Mesenchymal stem cell (in vitro differentiated cells and primary cell): ENCODE data around the gene TLK2.
"Not testable (repeated sequence)": the region's sequence is repeated elsewhere in the genome, so short reads cannot be mapped to it uniquely, and the experiment has no call there.

Source experiments
- DNase-seq: peaks from one replicate; pipeline ENCODE4 v3.0.0-alpha.2; 2013
- H2AFZ ChIP-seq: one replicate; pipeline ENCODE4 v1.6.1; 2013; ENCODE audit warnings: low read depth, mild to moderate bottlenecking, control low read depth, inconsistent platforms, low read length, moderate library complexity
- H2AK5ac ChIP-seq: 2 replicates; pipeline ENCODE4 v1.6.1; 2013; ENCODE audit warnings: low read length, moderate library complexity, mild to moderate bottlenecking, inconsistent platforms; ENCODE audit not compliant: severe bottlenecking
- H2BK120ac ChIP-seq: one replicate; pipeline ENCODE4 v1.6.1; 2013; ENCODE audit warnings: low read depth, mild to moderate bottlenecking, inconsistent platforms, low read length, moderate library complexity
- H2BK12ac ChIP-seq, 2 experiments: one replicate each; pipeline ENCODE4 v1.6.1; 2013; ENCODE audit warnings: inconsistent platforms in 2 of 2, low read length in 2 of 2, mild to moderate bottlenecking in 2 of 2, moderate library complexity in 2 of 2, control low read depth in 1 of 2
- H2BK15ac ChIP-seq: one replicate; pipeline ENCODE4 v1.6.1; 2013; ENCODE audit warnings: mild to moderate bottlenecking, low read depth, inconsistent platforms; ENCODE audit not compliant: poor library complexity, severe bottlenecking
- H2BK5ac ChIP-seq: 2 replicates; pipeline ENCODE4 v1.6.1; 2013; ENCODE audit warnings: low read depth, mild to moderate bottlenecking, low read length, control low read depth, inconsistent platforms; ENCODE audit not compliant: poor library complexity, severe bottlenecking
- H3K14ac ChIP-seq, 2 experiments: one replicate each; pipeline ENCODE4 v1.6.1; 2013; ENCODE audit warnings: inconsistent platforms in 2 of 2, low read length in 2 of 2, control low read depth in 1 of 2, mild to moderate bottlenecking in 1 of 2, moderate library complexity in 1 of 2
- H3K18ac ChIP-seq, 2 experiments: one replicate each; pipeline ENCODE4 v1.6.1; 2013; ENCODE audit warnings: inconsistent platforms in 2 of 2, low read length in 2 of 2, control low read depth in 1 of 2, low read depth in 1 of 2, mild to moderate bottlenecking in 1 of 2
- H3K23ac ChIP-seq, 2 experiments: one replicate each; pipeline ENCODE4 v1.6.1; 2013; ENCODE audit warnings: inconsistent platforms in 2 of 2, low read length in 2 of 2, mild to moderate bottlenecking in 2 of 2, moderate library complexity in 2 of 2, control low read depth in 1 of 2
- H3K27ac ChIP-seq: 2 replicates; pipeline ENCODE4 v1.5.1; 2013; ENCODE audit warnings: mild to moderate bottlenecking, moderate library complexity, low read length, control low read depth, inconsistent platforms; ENCODE audit not compliant: poor library complexity, severe bottlenecking
- H3K27me3 ChIP-seq, 2 experiments: 2 replicates each; pipeline versions ENCODE4 v1.6.1 to v1.7.0; 2013; ENCODE audit warnings: low read length in 2 of 2, mild to moderate bottlenecking in 2 of 2, moderate library complexity in 2 of 2, control low read depth in 1 of 2, inconsistent platforms in 1 of 2; ENCODE audit not compliant: control insufficient read depth in 1 of 2, insufficient read depth in 1 of 2
- H3K36me3 ChIP-seq, 2 experiments: 2 replicates each; pipeline versions ENCODE4 v1.6.1 to v1.7.0; 2013; ENCODE audit warnings: low read length in 2 of 2, control low read depth in 1 of 2, inconsistent platforms in 1 of 2, low read depth in 1 of 2, mild to moderate bottlenecking in 1 of 2; ENCODE audit not compliant: insufficient read depth in 2 of 2, control insufficient read depth in 1 of 2
- H3K4ac ChIP-seq, 2 experiments: one replicate each; pipeline ENCODE4 v1.6.1; 2013; ENCODE audit warnings: inconsistent platforms in 2 of 2, low read length in 2 of 2, mild to moderate bottlenecking in 2 of 2, moderate library complexity in 2 of 2, control low read depth in 1 of 2, low read depth in 1 of 2
- H3K4me1 ChIP-seq: 2 replicates; pipeline ENCODE4 v1.6.1; 2013; ENCODE audit warnings: low read depth, low read length, control low read depth; ENCODE audit not compliant: control insufficient read depth, insufficient read depth
- H3K4me2 ChIP-seq: 2 replicates; pipeline ENCODE4 v1.6.1; 2013; ENCODE audit warnings: low read length, mild to moderate bottlenecking, inconsistent platforms; ENCODE audit not compliant: poor library complexity, severe bottlenecking
- H3K4me3 ChIP-seq, 2 experiments: 2 replicates each; pipeline versions ENCODE4 v1.5.1 to v1.7.0; 2013; ENCODE audit warnings: low read length in 2 of 2, mild to moderate bottlenecking in 2 of 2, control low read depth in 1 of 2, low read depth in 1 of 2; ENCODE audit not compliant: insufficient read depth in 1 of 2
- H3K79me1 ChIP-seq: replicated peaks from 2 replicates; pipeline ENCODE4 v1.6.1; 2013; ENCODE audit warnings: mild to moderate bottlenecking, control low read depth, low read length, inconsistent platforms; ENCODE audit not compliant: poor library complexity, severe bottlenecking
- H3K9ac ChIP-seq: 2 replicates; pipeline ENCODE4 v1.7.0; 2013; ENCODE audit warnings: mild to moderate bottlenecking, low read length, moderate library complexity
- H3K9me3 ChIP-seq: 2 replicates; pipeline ENCODE4 v1.7.0; 2013; ENCODE audit warnings: mild to moderate bottlenecking, low read length; ENCODE audit not compliant: control insufficient read depth
- H4K8ac ChIP-seq: one replicate; pipeline ENCODE4 v1.6.1; 2013; ENCODE audit warnings: inconsistent platforms, mild to moderate bottlenecking, low read length, moderate library complexity
- H4K91ac ChIP-seq: one replicate; pipeline ENCODE4 v1.6.1; 2013; ENCODE audit warnings: mild to moderate bottlenecking, low read length, inconsistent platforms
- WGBS: methylation state at CpG from one replicate; pipeline ENCODE4 v1.1.7; 2013; ENCODE audit warnings: mixed read lengths; 5-methylcytosine and 5-hydroxymethylcytosine counted together

Gene TLK2

GRCh38 chr17:62521295-62521694 is 42.7 kb downstream of the TLK2 start:
- DNase-seq, H3K79me1 ChIP-seq, H2BK15ac ChIP-seq, H3K14ac ChIP-seq, H3K4ac ChIP-seq, H3K9me3 ChIP-seq, H2BK12ac ChIP-seq, H2BK5ac ChIP-seq, H3K4me2 ChIP-seq, H2AFZ ChIP-seq, H2BK120ac ChIP-seq, H3K18ac ChIP-seq, H3K27ac ChIP-seq, H3K4me1 ChIP-seq, H4K8ac ChIP-seq, H3K23ac ChIP-seq, H3K9ac ChIP-seq, H3K4me3 ChIP-seq, H2AK5ac ChIP-seq, H4K91ac ChIP-seq, H3K27me3 ChIP-seq: not testable (repeated sequence)
- WGBS = 99% methylated on average over 4 of the region's 5 CpGs
- peaks cover 4 to 39% of the 10 kb centered on the region in 2 experiments for H3K36me3 ChIP-seq

GRCh38 chr17:62524077-62524476 is 45.5 kb downstream of the TLK2 start:
- not testable (repeated sequence) for H2BK120ac ChIP-seq, H2AK5ac ChIP-seq, H3K4me1 ChIP-seq, H3K79me1 ChIP-seq, H3K9me3 ChIP-seq, H2AFZ ChIP-seq, H3K4me3 ChIP-seq, DNase-seq, H3K14ac ChIP-seq, H4K91ac ChIP-seq, H3K4ac ChIP-seq, H3K18ac ChIP-seq, H4K8ac ChIP-seq, H3K23ac ChIP-seq, H3K27ac ChIP-seq, H3K27me3 ChIP-seq, H2BK15ac ChIP-seq, H3K9ac ChIP-seq, H3K4me2 ChIP-seq, H2BK12ac ChIP-seq, H2BK5ac ChIP-seq
- H3K36me3 ChIP-seq = peaks cover 4 to 56% of the 10 kb centered on the region in 2 experiments
- no CpG with 5 or more reads among the region's 6 CpGs for WGBS

- H3K27me3 ChIP-seq, H3K9me3 ChIP-seq, H4K8ac ChIP-seq, H3K18ac ChIP-seq, H2BK5ac ChIP-seq, H3K9ac ChIP-seq, H2BK12ac ChIP-seq, H2BK120ac ChIP-seq, H3K14ac ChIP-seq, H3K79me1 ChIP-seq, H3K4me1 ChIP-seq, H2BK15ac ChIP-seq, H3K23ac ChIP-seq, H4K91ac ChIP-seq, H2AFZ ChIP-seq, H2AK5ac ChIP-seq, H3K4me3 ChIP-seq, H3K4ac ChIP-seq, H3K4me2 ChIP-seq, H3K27ac ChIP-seq: not testable (repeated sequence)
- WGBS = 40% methylated on average over 1 of the region's 6 CpGs
- H3K36me3 ChIP-seq = peaks cover 10 to 67% of the 10 kb centered on the region in 2 experiments
- DNase-seq = peak; percentile 67
Observed at GRCh38 chr17:62525317-62525716, 46.7 kb downstream of the TLK2 start.

- not testable (repeated sequence) for DNase-seq, H3K27ac ChIP-seq, H2BK12ac ChIP-seq, H2BK15ac ChIP-seq, H3K14ac ChIP-seq, H4K8ac ChIP-seq, H3K18ac ChIP-seq, H3K9me3 ChIP-seq, H2AK5ac ChIP-seq, H3K4me2 ChIP-seq, H3K79me1 ChIP-seq, H3K27me3 ChIP-seq, H4K91ac ChIP-seq, H3K4me3 ChIP-seq, H2BK5ac ChIP-seq, H3K4ac ChIP-seq, H3K9ac ChIP-seq, H3K23ac ChIP-seq, H3K4me1 ChIP-seq, H2BK120ac ChIP-seq, H2AFZ ChIP-seq
- H3K36me3 ChIP-seq = peaks cover 6 to 42% of the 10 kb centered on the region in 2 experiments
- WGBS = no CpG with 5 or more reads among the region's 1 CpG
Observed at GRCh38 chr17:62530936-62531335, 52.3 kb downstream of the TLK2 start.
